ENCODE results near the gene TBX5. TPM values are rescaled to one million over a fixed set of nuclear protein-coding genes. Genes with fewer than 3 reads are reported as not detected.
"Not testable (repeated sequence)": the region's sequence is repeated elsewhere in the genome, so short reads cannot be mapped to it uniquely, and the experiment has no call there.

The TBX5 gene
- total RNA-seq, 1 experiment from 2014 or later, result not detected

DNA sequence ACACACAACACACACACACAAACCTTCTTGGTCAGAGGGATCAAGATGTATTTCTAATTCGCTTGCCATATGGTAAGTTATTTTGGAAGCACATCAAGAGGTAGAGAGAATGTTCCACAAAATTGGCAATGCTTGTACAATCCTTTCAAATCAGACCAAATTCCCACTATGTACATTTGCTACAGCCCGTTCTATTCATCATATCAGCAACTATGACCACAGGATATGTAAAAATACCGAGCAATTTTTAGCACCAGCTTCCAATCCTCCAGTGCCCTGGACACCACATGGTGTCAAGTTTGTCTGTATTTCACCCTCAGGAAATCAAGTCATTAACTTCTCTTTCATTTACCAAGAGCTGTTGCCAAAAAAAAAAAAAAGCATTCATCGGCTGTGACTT is 21.2 kb downstream of the TBX5 start:
- no peak for DNase-seq (ENCODE audit: low read depth)

DNA sequence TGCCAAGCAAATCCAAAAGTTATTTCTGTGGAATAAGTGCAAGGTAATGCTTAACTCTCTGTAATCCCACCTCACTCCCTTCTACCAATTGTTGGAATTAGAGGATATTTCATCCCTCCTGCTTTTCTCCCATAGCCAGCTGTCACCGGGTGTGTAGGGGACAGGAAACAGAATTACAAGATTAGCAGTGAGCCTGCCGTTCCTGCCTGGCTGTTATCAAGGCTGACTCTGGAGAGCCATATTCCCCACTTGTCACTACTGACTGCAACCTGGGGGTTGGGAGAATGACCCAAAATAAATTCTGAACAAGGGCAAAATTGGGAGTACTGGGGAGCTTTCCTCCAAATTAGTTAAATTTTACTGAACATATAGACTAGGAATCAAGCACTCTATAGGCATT is 24.8 kb downstream of the TBX5 start:
- no peak for DNase-seq (ENCODE audit: low read depth)

GRCh38 chr12:114371733-114372132 is 34.2 kb downstream of the TBX5 start:
- no peak for DNase-seq (ENCODE audit: low read depth)

GRCh38 chr12:114371250-114371649 is 34.7 kb downstream of the TBX5 start:
- no peak for DNase-seq (ENCODE audit: low read depth)

DNA sequence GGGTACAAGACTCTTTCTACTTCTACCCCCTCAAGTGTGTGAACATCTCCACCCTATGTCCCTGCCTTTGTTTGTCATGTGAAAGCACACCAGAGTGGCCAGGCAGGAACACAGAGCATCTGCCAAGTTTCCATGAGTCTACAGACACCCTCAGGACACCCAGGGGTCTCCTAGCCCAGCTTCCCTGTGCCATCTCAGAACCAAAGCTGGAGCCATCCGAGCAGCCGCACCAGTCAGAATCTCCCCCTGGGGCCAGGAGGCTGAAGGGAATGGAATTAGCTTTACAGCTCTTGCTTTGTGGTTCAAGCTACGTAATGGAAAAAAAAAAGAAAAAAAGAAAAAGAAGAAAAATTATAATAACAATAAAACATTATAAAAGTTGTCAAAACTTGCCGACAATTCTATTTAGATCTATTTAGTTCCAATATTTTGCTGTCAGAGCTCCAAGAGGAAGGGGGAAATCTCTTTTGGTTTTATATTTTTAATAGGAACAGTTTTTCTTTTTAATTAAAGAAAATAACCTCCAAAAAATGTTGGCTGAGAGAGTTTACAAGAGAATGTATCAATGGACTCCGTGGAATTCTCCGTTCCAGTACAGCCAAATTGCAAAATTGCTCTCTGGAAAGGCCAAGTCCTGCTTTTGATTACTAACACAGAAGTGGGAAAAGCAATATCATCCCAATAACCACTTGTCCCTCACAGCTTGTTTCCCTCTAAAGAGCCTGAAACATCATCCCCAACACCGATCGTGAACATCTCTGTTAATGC is 37.1 kb downstream of the TBX5 start:
- DNase-seq (ENCODE audit: low read depth), result no peak

- DNase-seq (ENCODE audit: low read depth), result no peak
Observed at GRCh38 chr12:114361992-114362391, 44.0 kb downstream of the TBX5 start.

GRCh38 chr12:114361545-114361944 is 44.4 kb downstream of the TBX5 start:
- DNase-seq (ENCODE audit: low read depth), result no peak

- DNase-seq (ENCODE audit: low read depth), result no peak
Observed at GRCh38 chr12:114360485-114360884, 45.5 kb downstream of the TBX5 start.

DNA sequence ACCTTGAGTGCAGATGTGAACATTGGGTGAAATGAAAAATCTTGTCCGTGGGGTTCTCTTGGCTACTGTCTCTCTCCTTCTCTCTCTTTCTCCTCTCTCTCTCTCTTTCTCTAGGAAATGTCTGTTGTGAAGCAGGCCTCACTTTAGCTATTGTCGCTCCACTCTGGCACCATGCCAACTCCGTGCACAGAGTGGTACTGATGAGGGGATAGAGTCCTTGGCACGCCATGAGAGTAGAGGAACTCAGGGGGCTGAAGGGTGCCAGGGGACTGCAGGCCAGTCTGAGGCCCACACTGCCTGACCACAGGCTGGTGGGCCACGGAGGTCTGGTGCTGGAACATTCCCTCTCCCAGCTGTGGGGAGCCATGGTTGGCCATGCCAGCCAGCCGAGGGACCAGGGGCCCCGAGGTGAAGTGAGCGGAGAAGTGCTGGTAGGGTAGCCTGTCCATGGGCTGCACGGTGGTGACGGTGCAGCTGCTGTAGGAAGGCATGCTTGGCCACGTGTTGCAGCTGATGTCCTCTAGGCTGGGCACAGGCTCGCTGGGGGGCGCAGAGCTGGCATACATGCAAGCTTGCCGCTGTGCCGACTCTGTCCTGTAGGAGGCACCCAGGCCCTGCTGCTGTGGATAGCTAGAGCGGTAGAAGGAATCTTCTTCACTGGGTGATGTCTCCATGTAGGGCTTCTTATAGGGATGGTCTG is 50.4 kb downstream of the TBX5 start:
- no peak for DNase-seq (ENCODE audit: low read depth)

DNA sequence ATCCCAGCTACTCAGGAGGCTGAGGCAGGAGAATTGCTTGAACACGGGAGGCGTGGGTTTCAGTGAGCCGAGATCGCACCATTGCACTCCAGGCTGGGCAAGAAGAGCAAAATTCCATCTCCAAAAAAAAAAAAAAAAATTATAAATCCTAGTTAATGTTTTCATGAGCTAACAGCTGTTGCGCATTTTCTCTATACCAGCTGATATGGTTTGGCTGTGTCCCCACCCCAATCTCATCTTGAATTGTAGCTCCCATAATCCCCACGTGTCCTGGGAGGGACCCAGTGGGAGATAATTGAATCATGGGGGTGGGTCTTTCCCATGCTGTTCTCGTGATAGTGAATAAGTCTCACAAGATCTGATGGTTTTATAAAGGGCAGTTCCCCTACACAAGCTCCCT is 56.7 kb downstream of the TBX5 start:
- not testable (repeated sequence) for DNase-seq (ENCODE audit: low read depth)

DNA sequence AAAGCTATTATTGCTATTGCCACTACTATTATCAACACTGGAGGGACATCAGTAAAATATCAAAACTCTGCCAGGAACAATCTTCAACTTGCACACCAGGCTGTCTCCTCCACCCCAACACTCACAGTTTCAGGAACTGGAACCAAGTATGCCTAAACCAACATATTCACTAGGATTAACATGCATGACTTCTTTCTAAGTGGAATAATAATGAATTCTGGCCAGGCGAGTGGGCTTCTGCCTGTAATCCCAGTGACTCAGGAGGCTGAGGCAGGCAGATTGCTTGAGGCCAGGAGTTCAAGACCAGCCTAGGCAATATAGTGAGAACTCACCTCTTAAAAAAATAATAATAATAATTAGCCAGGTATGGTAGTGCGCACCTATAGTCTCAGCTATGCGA is 58.1 kb downstream of the TBX5 start:
- no peak for DNase-seq (ENCODE audit: low read depth)

DNA sequence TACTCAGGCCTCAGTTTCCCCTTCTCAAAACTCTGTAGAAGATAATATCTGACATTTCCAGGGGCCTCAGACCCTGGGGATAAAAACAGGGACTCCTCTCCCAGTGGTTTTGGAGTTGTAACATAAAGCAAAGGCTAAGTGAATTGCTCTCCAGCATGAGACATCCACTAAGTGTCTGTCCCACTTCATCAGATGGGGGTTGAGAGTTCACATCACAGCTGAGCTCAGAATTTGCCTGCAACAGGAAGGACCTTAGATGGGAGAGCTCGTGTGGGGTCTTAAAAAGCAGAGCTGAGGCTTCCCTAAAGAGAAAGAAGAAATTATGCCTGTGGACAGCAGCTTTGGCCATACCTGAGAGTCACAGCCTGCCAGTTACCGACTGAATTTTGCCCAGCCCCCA is 61.1 kb downstream of the TBX5 start:
- no peak for DNase-seq (ENCODE audit: low read depth)

DNA sequence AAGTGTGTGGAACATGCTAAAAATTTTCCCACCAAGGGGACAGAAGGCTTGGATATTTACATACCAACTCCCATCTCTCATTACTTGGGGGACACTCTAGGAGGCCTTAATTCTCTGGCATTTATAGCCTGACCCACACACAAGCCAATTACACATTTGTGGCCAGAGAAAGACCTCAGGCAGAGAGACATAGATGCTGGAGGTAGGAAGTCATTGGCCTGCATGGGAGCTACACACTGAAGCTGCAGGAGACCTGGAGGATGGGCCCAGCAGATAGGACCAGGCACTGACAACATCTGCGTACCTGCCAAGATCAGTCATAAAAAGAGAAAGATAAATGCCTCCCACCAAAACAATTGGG is 61.7 kb downstream of the TBX5 start:
- no peak for DNase-seq (ENCODE audit: low read depth)

GRCh38 chr12:114343585-114344302 is 62.2 kb downstream of the TBX5 start:
- DNase-seq (ENCODE audit: low read depth), result no peak

GRCh38 chr12:114342656-114343055 is 63.3 kb downstream of the TBX5 start:
- DNase-seq (ENCODE audit: low read depth), result no peak

- no peak for DNase-seq (ENCODE audit: low read depth)
Observed at GRCh38 chr12:114341635-114342034, 64.3 kb downstream of the TBX5 start.

DNA sequence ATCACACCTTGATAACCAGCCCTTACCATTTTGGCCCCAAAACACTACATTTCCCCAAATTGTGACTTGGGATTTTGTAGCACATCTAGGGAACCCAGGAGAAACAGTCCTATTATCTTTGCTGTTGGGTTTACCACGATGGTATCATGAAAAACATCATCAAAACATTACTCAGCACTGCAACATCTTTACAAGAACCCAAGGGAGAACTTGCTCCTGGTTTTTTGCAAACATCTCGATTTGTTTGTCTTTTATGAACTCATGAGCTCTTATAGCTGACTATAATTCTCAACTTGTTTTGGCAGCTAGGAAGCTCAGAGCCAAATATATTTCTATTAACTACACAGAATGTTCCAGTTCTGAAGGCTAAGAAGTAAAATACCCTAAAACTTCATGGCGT is 65.7 kb downstream of the TBX5 start:
- no peak for DNase-seq (ENCODE audit: low read depth)

DNA sequence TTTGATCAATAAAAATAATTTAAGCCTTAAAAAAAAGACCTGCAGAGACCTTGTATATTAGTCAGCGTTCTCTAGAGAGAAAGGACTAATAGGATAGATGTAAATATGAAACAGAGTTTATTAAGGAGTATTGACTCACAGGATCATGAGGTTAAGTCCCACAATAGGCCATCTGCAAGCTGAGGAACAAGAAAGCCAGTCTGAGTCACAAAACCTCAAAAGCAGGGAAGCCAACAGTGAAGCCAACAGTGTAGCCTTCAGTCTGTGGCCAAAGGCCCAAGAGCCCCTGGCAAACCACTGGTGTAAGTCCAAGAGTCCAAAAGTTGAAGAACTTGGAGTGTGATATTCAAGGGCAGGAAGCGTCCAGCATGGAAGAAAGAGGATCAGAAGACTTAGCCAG is 66.3 kb downstream of the TBX5 start:
- DNase-seq (ENCODE audit: low read depth), result peak; percentile 27

GRCh38 chr12:114335607-114336006 is 70.3 kb downstream of the TBX5 start:
- no peak for DNase-seq (ENCODE audit: low read depth)

- no peak for DNase-seq (ENCODE audit: low read depth)
Observed at GRCh38 chr12:114334395-114334794, 71.5 kb downstream of the TBX5 start.

GRCh38 chr12:114328292-114328691 is 77.7 kb downstream of the TBX5 start:
- DNase-seq (ENCODE audit: low read depth), result no peak

DNA sequence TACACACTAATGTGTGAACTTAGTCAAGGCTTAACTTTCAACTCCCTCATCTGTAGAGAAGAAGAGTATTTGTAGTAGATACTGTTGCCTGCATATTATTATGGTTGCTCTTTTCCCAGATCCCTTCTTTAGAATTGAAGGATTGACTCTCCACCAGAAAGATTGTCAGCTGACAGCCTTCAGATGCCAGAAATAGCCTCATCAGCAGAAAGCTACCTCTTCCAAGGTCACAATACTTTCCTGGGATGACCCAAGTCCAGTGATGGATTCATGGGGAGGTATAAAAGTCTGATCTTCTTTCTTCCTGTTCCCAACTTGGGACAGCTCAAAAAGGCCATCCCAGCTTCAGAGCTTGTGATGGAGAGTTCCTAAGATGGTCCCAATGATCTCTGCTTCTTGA is 78.2 kb downstream of the TBX5 start:
- no peak for DNase-seq (ENCODE audit: low read depth)

GRCh38 chr12:114321524-114321923 is 84.4 kb downstream of the TBX5 start:
- DNase-seq (ENCODE audit: low read depth), result no peak

Data from M059J (cell line).